GM19240 (cell line): ENCODE results near the gene KCTD21.

Experiments used
- DNase-seq: peaks from one replicate; pipeline ENCODE4 v3.0.0; 2011; ENCODE audit warnings: low spot score; ENCODE audit not compliant: insufficient read length

The KCTD21 gene

GRCh38 chr11:78147807-78148206 is 40.6 kb downstream of the KCTD21 start:
- DNase-seq: no peak

- DNase-seq: no peak
Measured at GRCh38 chr11:78145511-78146025, 42.9 kb downstream of the KCTD21 start.

- DNase-seq: no peak
Measured at GRCh38 chr11:78140392-78141077, 47.9 kb downstream of the KCTD21 start.

GRCh38 chr11:78139422-78140391 is 48.7 kb downstream of the KCTD21 start, which contains the start of gene ALG8:
TSS of gene ALG8 (minus strand) at chr11:78139626. CDS start at chr11:78139588, 38 bp downstream.
- DNase-seq: peak; percentile 97

- DNase-seq: peak; percentile 11
Measured at GRCh38 chr11:78138694-78139421, 49.6 kb downstream of the KCTD21 start.

GRCh38 chr11:78138291-78138690 is 50.1 kb downstream of the KCTD21 start:
- no peak for DNase-seq

- DNase-seq: no peak
Measured at GRCh38 chr11:78132475-78132874, 56.0 kb downstream of the KCTD21 start.

GRCh38 chr11:78131956-78132355 is 56.5 kb downstream of the KCTD21 start:
- no peak for DNase-seq

GRCh38 chr11:78127403-78127802 is 61.0 kb downstream of the KCTD21 start:
- no peak for DNase-seq
